GM23248 (cell line): ENCODE results near the gene EMP1. TPM values are rescaled to one million over a fixed set of nuclear protein-coding genes. Genes with fewer than 3 reads are reported as not detected.

Source experiments
- DNase-seq: peaks from one replicate; pipeline ENCODE4 v3.0.0-alpha.2; 2015
- H2AFZ ChIP-seq: fragments of 200-600 bp; sonication (generic); 2 replicates; pipeline ENCODE4 v1.6.1; 2016; ENCODE audit warnings: antibody characterized with exemption
- H3F3A ChIP-seq: fragments of 200-600 bp; sonication (generic); 2 replicates; pipeline ENCODE4 v1.6.1; 2016; ENCODE audit warnings: mild to moderate bottlenecking, antibody characterized with exemption, mixed run types; ENCODE audit not compliant: insufficient read depth
- H3K27ac ChIP-seq: fragments of 200-600 bp; sonication (generic); 2 replicates; pipeline ENCODE4 v1.5.1; 2016; ENCODE audit warnings: mild to moderate bottlenecking
- H3K27me3 ChIP-seq: fragments of 200-600 bp; sonication (generic); replicated peaks from 2 replicates; pipeline ENCODE4 v1.6.1; 2016; ENCODE audit warnings: mild to moderate bottlenecking; ENCODE audit not compliant: insufficient read depth
- H3K36me3 ChIP-seq: fragments of 200-600 bp; sonication (generic); 2 replicates; pipeline ENCODE4 v1.6.1; 2016; ENCODE audit warnings: low read depth, mild to moderate bottlenecking
- H3K4me1 ChIP-seq: fragments of 200-600 bp; sonication (generic); 2 replicates; pipeline ENCODE4 v1.6.1; 2016; ENCODE audit warnings: mild to moderate bottlenecking; ENCODE audit not compliant: insufficient read depth
- H3K4me2 ChIP-seq: fragments of 200-600 bp; sonication (generic); one replicate; pipeline ENCODE4 v1.6.1; 2016; ENCODE audit warnings: mild to moderate bottlenecking; ENCODE audit not compliant: unreplicated experiment
- H3K4me3 ChIP-seq: fragments of 200-600 bp; sonication (generic); 2 replicates; pipeline ENCODE4 v1.5.1; 2016; ENCODE audit warnings: mild to moderate bottlenecking
- H3K79me2 ChIP-seq: fragments of 200-600 bp; sonication (generic); 2 replicates; pipeline ENCODE4 v1.6.1; 2016; ENCODE audit warnings: mild to moderate bottlenecking; ENCODE audit not compliant: insufficient read depth
- H3K9ac ChIP-seq: fragments of 200-600 bp; sonication (generic); 2 replicates; pipeline ENCODE4 v1.6.1; 2016; ENCODE audit warnings: mild to moderate bottlenecking
- H3K9me2 ChIP-seq: fragments of 200-600 bp; sonication (generic); 2 replicates; pipeline ENCODE4 v1.6.1; 2016; ENCODE audit warnings: mixed run types, mild to moderate bottlenecking, moderate library complexity; ENCODE audit not compliant: insufficient read depth
- H3K9me3 ChIP-seq: fragments of 200-600 bp; sonication (generic); one replicate; pipeline ENCODE4 v1.6.1; 2017; ENCODE audit warnings: low read depth
- H4K20me1 ChIP-seq: fragments of 200-600 bp; sonication (generic); 2 replicates; pipeline ENCODE4 v1.6.0; 2016; ENCODE audit not compliant: insufficient read depth
- EZH2 ChIP-seq: fragments of 200-600 bp; sonication (generic); IDR thresholded peaks from 2 replicates; pipeline ENCODE4 v1.6.1; 2018; ENCODE audit warnings: antibody characterized with exemption, mild to moderate bottlenecking; ENCODE audit not compliant: insufficient read depth, poor library complexity, severe bottlenecking
- EZH2phosphoT487 ChIP-seq: fragments of 200-600 bp; sonication (generic); IDR thresholded peaks from 2 replicates; pipeline ENCODE4 v1.6.1; 2018; ENCODE audit warnings: antibody characterized with exemption, moderate library complexity, mild to moderate bottlenecking, low read depth; ENCODE audit not compliant: insufficient read depth
- WGBS, 2 experiments: methylation state at CpG; one replicate each; pipeline ENCODE4 v1.1.6; 2015 to 2017; ENCODE audit warnings: low lambda C conversion rate in 2 of 2, low coverage in 1 of 2; ENCODE audit errors: missing lambda C conversion rate in 2 of 2; 5-methylcytosine and 5-hydroxymethylcytosine counted together
- in situ Hi-C: fragments of 300-500 bp; cut with MboI; formaldehyde crosslinking; loops from 2 replicates; pipeline ENCODE4 v1.15.0; 2020
- polyA plus RNA-seq: library from polyadenylated mRNA; unstranded; fragments of >200 nt; fragmentation: Nextera tagmentation; extraction: Ambion mirVana; gene quantifications from 2 replicates; pipeline ENCODE4 v1.2.1, GENCODE V29; 2016
- total RNA-seq: library from RNA; depleted of rRNA; stranded (reverse); fragments of >200 nt; shearing (Covaris generic); gene quantifications from 2 replicates; pipeline ENCODE4 v1.2.3, GENCODE V29; 2014

Gene EMP1
- total and polyA plus RNA-seq, 2 experiments from 2014 or later: 518 to 631 TPM

DNA sequence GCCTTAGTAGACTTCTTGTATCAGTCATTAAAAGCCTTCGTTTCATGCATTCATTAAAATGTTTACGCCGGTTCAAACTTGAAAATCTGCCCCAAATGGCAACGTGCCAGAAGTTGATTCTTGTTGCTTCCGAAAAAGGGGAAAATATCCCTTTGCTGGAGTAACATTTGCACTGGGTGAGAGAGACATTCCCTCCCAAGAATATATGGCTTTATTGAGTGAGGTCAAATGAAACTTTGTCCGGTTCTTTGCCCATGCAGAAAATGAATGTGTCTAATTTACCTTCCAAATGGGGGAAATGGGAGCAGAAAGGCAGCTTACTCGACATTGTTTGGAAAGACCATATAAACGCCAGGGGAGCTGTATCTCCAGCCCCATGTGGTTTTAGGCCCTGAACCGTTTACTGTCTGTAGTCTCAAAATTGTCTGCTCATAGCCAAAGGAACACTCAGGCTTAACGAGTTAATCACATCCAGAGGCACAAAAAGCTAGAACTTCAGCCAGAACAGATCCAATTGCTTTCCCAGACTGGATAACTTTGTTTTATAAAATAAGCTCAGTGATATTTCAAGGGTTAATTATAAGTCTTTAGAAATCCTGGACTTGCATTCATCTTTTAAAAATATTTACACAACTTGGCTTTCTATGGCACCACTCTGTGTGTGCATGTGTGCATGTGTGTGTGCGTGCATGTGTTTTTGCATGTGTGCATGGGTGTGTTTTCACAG is 2.9 kb upstream of the EMP1 start:
- Histone ChIP-seq H3K9ac (peak overlapping the region; percentile 99), H3K9me2 (no peaks in the 10 kb centered on the region), H3K79me2 (peaks cover 21% of the 10 kb centered on the region), H3K4me3 (no peak overlapping the region), H3K4me2 (peak overlapping the region; percentile 21), H4K20me1 (no peaks in the 10 kb centered on the region), H3K27ac (0 out of 2 replicates have a peak overlapping the region, but pooled peaks have one; percentile 9), H3K4me1 (peaks cover 33% of the 10 kb centered on the region), H2AFZ (0 out of 2 replicates have a peak overlapping the region, but pooled peaks have one; percentile 17), H3K27me3 (no peaks in the 10 kb centered on the region), H3K9me3 (no peaks in the 10 kb centered on the region), H3K36me3 (no peaks in the 10 kb centered on the region), H3F3A (peaks cover 46% of the 10 kb centered on the region)
- in situ Hi-C loops: no loop called here
- peak; percentile 33 for DNase-seq
- 30 to 33% methylated on average over 11 of the region's 11 CpGs for WGBS, 2 experiments
- TF ChIP-seq EZH2phosphoT487 (no peak), EZH2 (no peak)

DNA sequence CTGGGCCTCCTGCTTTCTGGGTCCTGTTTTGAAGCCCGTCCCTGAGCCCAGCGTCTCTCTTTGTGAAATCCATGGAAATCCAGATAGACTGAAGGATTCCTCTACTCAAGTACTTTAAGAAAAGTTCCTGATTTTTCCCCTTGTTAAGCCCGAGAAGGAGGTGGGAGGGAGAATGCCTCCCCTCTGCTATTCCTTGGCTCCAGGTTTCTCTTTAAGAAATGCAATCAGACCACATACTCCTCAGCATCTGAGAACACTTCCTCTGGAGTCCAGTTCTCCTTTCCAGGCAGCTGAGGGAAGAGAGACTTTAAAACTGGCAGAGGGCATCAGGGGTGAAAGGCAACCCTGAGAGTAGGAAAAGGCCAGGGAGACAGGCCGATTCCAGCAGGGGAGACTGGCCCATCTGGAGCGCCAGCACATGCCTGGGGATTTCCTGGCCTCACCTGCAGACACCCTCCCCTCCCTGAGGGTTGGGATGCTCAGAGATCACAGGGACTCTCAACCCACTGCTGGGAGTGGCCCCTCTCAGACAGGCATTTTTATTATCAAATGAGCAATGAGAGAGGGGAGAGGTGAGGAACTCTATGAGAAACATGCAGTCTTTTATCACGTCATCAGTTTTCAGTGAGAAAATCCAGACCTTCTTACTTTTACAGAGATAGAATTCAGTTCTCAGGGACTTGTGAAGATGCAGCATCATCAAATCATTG is 2.0 kb upstream of the EMP1 start:
- H3K9ac ChIP-seq: peak overlapping the region; percentile 99
- 23 to 24% methylated on average over 6 of the region's 6 CpGs for WGBS, 2 experiments
- in situ Hi-C loops: no loop called here
- H3K79me2 ChIP-seq: peaks cover 30% of the 10 kb centered on the region
- H3K27me3 ChIP-seq: no peaks in the 10 kb centered on the region
- peak overlapping the region; percentile 100 for H3K27ac ChIP-seq
- H3K9me2 ChIP-seq: no peaks in the 10 kb centered on the region
- TF ChIP-seq EZH2phosphoT487 (no peak), EZH2 (no peak)
- no peaks in the 10 kb centered on the region for H4K20me1 ChIP-seq
- peak overlapping the region; percentile 21 for H3K4me2 ChIP-seq
- H2AFZ ChIP-seq: peak overlapping the region; percentile 24; the same call in 1 of the 2 replicates
- H3K4me3 ChIP-seq: no peak overlapping the region
- H3K4me1 ChIP-seq: peaks cover 33% of the 10 kb centered on the region
- H3F3A ChIP-seq: peaks cover 54% of the 10 kb centered on the region
- H3K36me3 ChIP-seq: peaks cover 2% of the 10 kb centered on the region; the same call in 1 of the 2 replicates
- DNase-seq: peak; percentile 74
- H3K9me3 ChIP-seq: no peaks in the 10 kb centered on the region

DNA sequence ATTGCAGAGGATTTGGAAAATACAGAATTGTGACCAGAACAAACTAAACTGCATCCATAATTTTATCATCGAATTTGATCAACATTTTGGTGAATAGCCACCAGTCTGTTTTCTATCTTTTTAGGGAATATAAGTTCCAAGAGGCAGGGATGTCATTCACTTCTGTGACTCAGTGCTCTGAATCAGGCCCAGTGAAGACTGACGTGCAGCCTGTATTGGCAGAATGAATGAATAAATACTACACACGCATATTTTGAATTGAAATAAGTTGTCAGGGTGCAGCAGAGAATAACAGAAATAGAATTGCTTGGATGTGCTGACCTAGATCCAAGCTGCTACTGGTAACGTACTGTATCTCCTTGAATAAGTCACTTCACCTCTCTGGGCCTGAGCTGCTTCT is 1.3 kb upstream of the EMP1 start:
- Histone ChIP-seq H3K9me3 (no peaks in the 10 kb centered on the region), H3K4me3 (peak overlapping the region; percentile 57), H3K36me3 (peaks cover 6% of the 10 kb centered on the region; the same call in 1 of the 2 replicates), H3K79me2 (peaks cover 37% of the 10 kb centered on the region), H3K4me2 (peak overlapping the region; percentile 84), H3K9ac (peak overlapping the region; percentile 99), H4K20me1 (no peaks in the 10 kb centered on the region), H3K9me2 (no peaks in the 10 kb centered on the region), H3K27me3 (no peaks in the 10 kb centered on the region), H3K27ac (peak overlapping the region; percentile 100), H3F3A (peaks cover 61% of the 10 kb centered on the region), H3K4me1 (peaks cover 39% of the 10 kb centered on the region), H2AFZ (no peak overlapping the region)
- peak; percentile 82 for DNase-seq
- in situ Hi-C loops: no loop called here
- WGBS, 2 experiments: 8 to 9% methylated on average over 4 of the region's 4 CpGs
- no peak for TF ChIP-seq EZH2phosphoT487
- no peak for TF ChIP-seq EZH2

DNA sequence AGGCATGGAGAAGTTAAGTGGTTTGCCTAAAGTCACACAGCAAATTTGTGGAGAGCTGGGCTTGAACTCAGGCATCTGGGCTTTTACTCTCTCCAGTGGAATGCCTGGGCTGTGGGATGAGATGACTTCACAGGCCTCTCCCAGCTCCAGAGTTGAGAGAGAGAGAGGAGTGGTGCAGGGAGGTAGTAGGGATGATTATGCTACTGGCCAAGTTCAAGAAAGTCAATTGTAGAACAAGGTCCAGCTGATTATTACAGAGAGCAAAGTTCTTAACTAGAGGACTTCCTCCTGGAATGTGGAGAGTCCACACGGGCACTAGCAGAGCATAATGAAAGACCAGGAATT is 769 bp upstream of the EMP1 start:
- H3K36me3 ChIP-seq: peaks cover 6% of the 10 kb centered on the region; the same call in 1 of the 2 replicates
- H3K9me2 ChIP-seq: no peaks in the 10 kb centered on the region
- 0% methylated on average over 1 of the region's 1 CpG for WGBS, 2 experiments
- H3K9me3 ChIP-seq: no peaks in the 10 kb centered on the region
- DNase-seq: peak; percentile 82
- in situ Hi-C loops: no loop called here
- peaks cover 66% of the 10 kb centered on the region for H3F3A ChIP-seq
- peaks cover 42% of the 10 kb centered on the region for H3K79me2 ChIP-seq
- H4K20me1 ChIP-seq: no peaks in the 10 kb centered on the region
- H3K9ac ChIP-seq: peak overlapping the region; percentile 99
- H3K4me1 ChIP-seq: peaks cover 42% of the 10 kb centered on the region
- no peaks in the 10 kb centered on the region for H3K27me3 ChIP-seq
- H2AFZ ChIP-seq: no peak overlapping the region
- TF ChIP-seq EZH2 (no peak), EZH2phosphoT487 (no peak)
- peak overlapping the region; percentile 100 for H3K27ac ChIP-seq
- peak overlapping the region; percentile 57 for H3K4me3 ChIP-seq
- H3K4me2 ChIP-seq: peak overlapping the region; percentile 84
